Measurements from ENCODE around the gene UBR4.

UBR4 gene

GRCh38 chr1:19073311-19074186 lies 136.5 kb downstream of the UBR4 start:
- DNase-seq (ENCODE audit: low read depth in 1 of 2, low spot score in 1 of 2): no peak

- DNase-seq (ENCODE audit: low read depth in 1 of 2, low spot score in 1 of 2): no peak
Measured at GRCh38 chr1:19072285-19072981, 137.6 kb downstream of the UBR4 start.

- no peak for DNase-seq (ENCODE audit: low read depth in 1 of 2, low spot score in 1 of 2)
Measured at GRCh38 chr1:19071674-19072281, 138.3 kb downstream of the UBR4 start.

GRCh38 chr1:19070891-19071621 lies 139.0 kb downstream of the UBR4 start:
- DNase-seq (ENCODE audit: low read depth in 1 of 2, low spot score in 1 of 2): no peak

GRCh38 chr1:19070197-19070651 lies 139.8 kb downstream of the UBR4 start:
- no peak for DNase-seq (ENCODE audit: low read depth in 1 of 2, low spot score in 1 of 2)

- no peak for DNase-seq (ENCODE audit: low read depth in 1 of 2, low spot score in 1 of 2)
Measured at GRCh38 chr1:19068639-19069276, 141.3 kb downstream of the UBR4 start.

GRCh38 chr1:19067912-19068638 lies 142.0 kb downstream of the UBR4 start:
- DNase-seq (ENCODE audit: low read depth in 1 of 2, low spot score in 1 of 2): no peak

GRCh38 chr1:19067182-19067911 lies 142.7 kb downstream of the UBR4 start:
- DNase-seq (ENCODE audit: low read depth in 1 of 2, low spot score in 1 of 2): no peak

- no peak for DNase-seq (ENCODE audit: low read depth in 1 of 2, low spot score in 1 of 2)
Measured at GRCh38 chr1:19066874-19067181, 143.2 kb downstream of the UBR4 start.

GRCh38 chr1:19066248-19066873 lies 143.7 kb downstream of the UBR4 start:
- DNase-seq (ENCODE audit: low read depth in 1 of 2, low spot score in 1 of 2): no peak

- no peak for DNase-seq (ENCODE audit: low read depth in 1 of 2, low spot score in 1 of 2)
Measured at GRCh38 chr1:19065526-19066247, 144.4 kb downstream of the UBR4 start.

GRCh38 chr1:19064906-19065450 lies 145.1 kb downstream of the UBR4 start:
- DNase-seq (ENCODE audit: low read depth in 1 of 2, low spot score in 1 of 2): no peak

- no peak for DNase-seq (ENCODE audit: low read depth in 1 of 2, low spot score in 1 of 2)
Measured at GRCh38 chr1:19063122-19063521, 146.9 kb downstream of the UBR4 start.

GRCh38 chr1:19062258-19063029 lies 147.6 kb downstream of the UBR4 start:
- no peak for DNase-seq (ENCODE audit: low read depth in 1 of 2, low spot score in 1 of 2)

GRCh38 chr1:19061798-19062197 lies 148.3 kb downstream of the UBR4 start:
- no peak for DNase-seq (ENCODE audit: low read depth in 1 of 2, low spot score in 1 of 2)

GRCh38 chr1:19061343-19061742 lies 148.7 kb downstream of the UBR4 start:
- no peak for DNase-seq (ENCODE audit: low read depth in 1 of 2, low spot score in 1 of 2)

- no peak for DNase-seq (ENCODE audit: low read depth in 1 of 2, low spot score in 1 of 2)
Measured at GRCh38 chr1:19059773-19060172, 150.3 kb downstream of the UBR4 start.

- DNase-seq (ENCODE audit: low read depth in 1 of 2, low spot score in 1 of 2): no peak
Measured at GRCh38 chr1:19058476-19058797, 151.6 kb downstream of the UBR4 start.

Data from activated CD4-positive, alpha-beta T cell treated with anti-CD3 and anti-CD28 coated beads, Interleukin-2, amount 50 U/mL, for 24 hours (primary cell).